Panc1 (cell line): ENCODE results near the gene FOSB. TPM values are rescaled to one million over a fixed set of nuclear protein-coding genes. Genes with fewer than 3 reads are reported as not detected.

ENCODE experiments used
- ATAC-seq: fragments of 200-7000 bp; cut with Tn5 transposase; 2 replicates; pipeline ENCODE4 v1.9.1; 2020; ENCODE audit warnings: mild to moderate bottlenecking, moderate library complexity
- BruUV-seq: library from RNA; stranded (reverse); fragments of 400-500 nt; replicated peaks from 2 replicates; lab custom pipeline; 2021; lab: Mats Ljungman, UMichigan
- CTCF ChIA-PET: fragments of 300-600 bp; sonication (Branson Sonifier 250); formaldehyde crosslinking; loops from one replicate; lab custom pipeline; 2022; ENCODE audit warnings: antibody characterized with exemption; lab: Charles Lee
- POLR2A ChIA-PET: fragments of 300-600 bp; sonication (Branson Sonifier 250); formaldehyde crosslinking; loops from one replicate; lab custom pipeline; 2022; ENCODE audit warnings: antibody characterized with exemption; lab: Charles Lee
- DNase-seq: peaks from one replicate; pipeline ENCODE4 v3.0.0-alpha.2; 2010; ENCODE audit warnings: low read depth, low spot score
- H3K27ac ChIP-seq: 2 replicates; pipeline ENCODE4 v1.5.1; 2011; ENCODE audit warnings: mild to moderate bottlenecking, low read length, inconsistent platforms
- H3K27me3 ChIP-seq: fragments of 200-500 bp; sonication (Bioruptor generic); 2 replicates; pipeline ENCODE4 v1.6.0; 2014; ENCODE audit warnings: low read length, inconsistent platforms; ENCODE audit not compliant: control insufficient read depth, insufficient read depth
- H3K36me3 ChIP-seq: fragments of 200-500 bp; sonication (Bioruptor generic); 2 replicates; pipeline ENCODE4 v1.5.1; 2014; ENCODE audit warnings: inconsistent platforms, mild to moderate bottlenecking, low read length, moderate library complexity; ENCODE audit not compliant: control insufficient read depth, insufficient read depth
- H3K4me1 ChIP-seq: 2 replicates; pipeline ENCODE4 v1.5.1; 2011; ENCODE audit warnings: inconsistent platforms, mild to moderate bottlenecking, low read length, moderate library complexity; ENCODE audit not compliant: control insufficient read depth, insufficient read depth
- H3K4me3 ChIP-seq, 2 experiments: 2 replicates each; pipeline ENCODE4 v1.5.1; 2011 to 2012; ENCODE audit warnings: low read depth in 2 of 2, low read length in 2 of 2, mild to moderate bottlenecking in 2 of 2, inconsistent platforms in 1 of 2, moderate library complexity in 1 of 2
- H3K9me3 ChIP-seq: fragments of 200-500 bp; sonication (Bioruptor generic); 2 replicates; pipeline ENCODE4 v1.5.1; 2014; ENCODE audit warnings: low read depth, mild to moderate bottlenecking, inconsistent platforms, low read length, moderate library complexity; ENCODE audit not compliant: control insufficient read depth, insufficient read depth
- CTCF ChIP-seq: fragments of 450-650 bp; IDR thresholded peaks from 2 replicates; pipeline ENCODE4 v1.5.1; 2017; ENCODE audit warnings: mild to moderate bottlenecking
- POLR2AphosphoS5 ChIP-seq: IDR thresholded peaks from 2 replicates; pipeline ENCODE4 v1.6.1; 2012; ENCODE audit warnings: mild to moderate bottlenecking, low read depth, low read length, moderate library complexity
- REST ChIP-seq, 2 experiments: IDR thresholded peaks; 2 replicates each; pipeline ENCODE4 v1.6.1; 2011 to 2012; ENCODE audit warnings: low read depth in 2 of 2, control low read depth in 1 of 2, low read length in 1 of 2, mild to moderate bottlenecking in 1 of 2, moderate library complexity in 1 of 2; ENCODE audit not compliant: insufficient read depth in 1 of 2
- SIN3A ChIP-seq: IDR thresholded peaks from 2 replicates; pipeline ENCODE4 v1.6.1; 2012; ENCODE audit warnings: low read depth, mild to moderate bottlenecking, low read length, moderate library complexity, borderline replicate concordance; ENCODE audit not compliant: insufficient read depth
- TCF7L2 ChIP-seq: IDR thresholded peaks from 2 replicates; pipeline ENCODE4 v1.6.1; 2011; ENCODE audit warnings: mild to moderate bottlenecking, low read depth, low read length, inconsistent platforms
- in situ Hi-C: cut with HindIII; loops from 2 replicates; pipeline ENCODE4 v1.10.0; 2016; ENCODE audit warnings: low sequenced_read_pairs, low pct_unique_long_range_greater_than_20kb
- intact Hi-C: fragments of 100-400 bp; cut with micrococcal nuclease; formaldehyde crosslinking; loops from one replicate; pipeline ENCODE4 v1.10.0; 2022; ENCODE audit not compliant: unreplicated experiment
- total RNA-seq: library from RNA; stranded (reverse); gene quantifications from one replicate; pipeline ENCODE4 v1.2.1, GENCODE V29; 2021; ENCODE audit not compliant: unreplicated experiment

Gene FOSB
- total RNA-seq, 1 experiment from 2014 or later, result 13.4 TPM

- intact Hi-C loops, result no loop called here
- in situ Hi-C loops, result no loop called here
- POLR2A ChIA-PET, result no interaction called here
Measured at GRCh38 chr19:45506989-45507871, 39.4 kb downstream of the FOSB start, which contains the start of gene VASP. VASP (plus strand) TSS chr19:45507479; CDS start chr19:45507772, 293 bp downstream.

More at GRCh38 chr19:45506989-45507871, 39.4 kb downstream of the FOSB start, which contains the start of gene VASP:
- TF ChIP-seq POLR2AphosphoS5 (peak; percentile 88), SIN3A (peak; percentile 76; the same call in 1 of the 2 replicates), REST (IDR thresholded peaks at IDR 0.05; ENCODE audit: insufficient read depth in 1 of 2, low read depth in 2 of 2, low read length in 1 of 2) (no peak), TCF7L2 (peak; percentile 64), CTCF (no peak)
- Histone ChIP-seq H3K36me3 (peaks cover 6% of the 10 kb centered on the region; the same call in 1 of the 2 replicates), H3K9me3 (no peaks in the 10 kb centered on the region), H3K27me3 (no peaks in the 10 kb centered on the region), H3K4me1 (peaks cover 12% of the 10 kb centered on the region), H3K4me3 (peak within 1 kb of the TSS; percentile 88 to 89), H3K27ac (peak within 1 kb of the TSS; percentile 93)
- CTCF ChIA-PET, result no interaction called here
- ATAC-seq (peak; percentile 74), DNase-seq (no peak)
- no TSS peak for BruUV-seq
